Ishikawa (cell line): ENCODE data around the gene PRDM11.
A peak's percentile ranks its signal among the peaks of the same experiment; 100 is the strongest.

Source experiments
- CEBPB ChIP-seq: IDR thresholded peaks from 2 replicates; pipeline ENCODE4 v1.6.1; 2012
- CREB1 ChIP-seq: IDR thresholded peaks from 2 replicates; pipeline ENCODE4 v1.6.1; 2012; ENCODE audit warnings: low read depth
- EGR1 ChIP-seq: IDR thresholded peaks from 2 replicates; pipeline ENCODE4 v1.6.1; 2012
- EP300 ChIP-seq: IDR thresholded peaks from 2 replicates; pipeline ENCODE4 v1.6.1; 2012; ENCODE audit warnings: borderline replicate concordance
- MAX ChIP-seq: IDR thresholded peaks from 2 replicates; pipeline ENCODE4 v1.6.1; 2012
- NFIC ChIP-seq: IDR thresholded peaks from 2 replicates; pipeline ENCODE4 v1.6.1; 2012
- REST ChIP-seq: IDR thresholded peaks from 2 replicates; pipeline ENCODE4 v1.6.1; 2012; ENCODE audit warnings: low read depth, mild to moderate bottlenecking
- TCF12 ChIP-seq: IDR thresholded peaks from 2 replicates; pipeline ENCODE4 v1.6.1; 2012; ENCODE audit warnings: low read depth
- TEAD4 ChIP-seq: IDR thresholded peaks from 2 replicates; pipeline ENCODE4 v1.6.1; 2012
- USF1 ChIP-seq: IDR thresholded peaks from 2 replicates; pipeline ENCODE4 v1.6.1; 2012
- ZBTB7A ChIP-seq: IDR thresholded peaks from 2 replicates; pipeline ENCODE4 v1.6.1; 2012; ENCODE audit warnings: low read depth

Gene PRDM11

GRCh38 chr11:45280449-45280848, 134.0 kb downstream of the PRDM11 start:
- TF ChIP-seq MAX (0 out of 2 replicates have a peak, but pooled peaks have one; percentile 27), CEBPB (no peak)

GRCh38 chr11:45282081-45282480, 135.6 kb downstream of the PRDM11 start:
- TF ChIP-seq REST = no peak
- peak; percentile 24; the same call in 1 of the 2 replicates for TF ChIP-seq NFIC
- no peak for TF ChIP-seq MAX
- 0 out of 2 replicates have a peak, but pooled peaks have one; percentile 35 for TF ChIP-seq USF1
- TF ChIP-seq ZBTB7A = no peak
- TF ChIP-seq TCF12 = peak; percentile 67
- TF ChIP-seq CREB1 = no peak
- peak; percentile 62; the same call in 1 of the 2 replicates for TF ChIP-seq EP300
- TF ChIP-seq TEAD4 = peak; percentile 99
- peak; percentile 93 for TF ChIP-seq EGR1
